Activated naive CD4-positive, alpha-beta T cell treated with anti-CD3 and anti-CD28 coated beads for 36 hours (primary cell): Measurements from ENCODE around the gene STK32B. TPM values are rescaled to one million over a fixed set of nuclear protein-coding genes. Genes with fewer than 3 reads are reported as not detected.

ENCODE experiments used
- CTCF ChIA-PET: fragments of 350-600 bp; sonication (Branson Sonifier 250); formaldehyde crosslinking; loops from one replicate; lab custom pipeline; 2021; ENCODE audit warnings: antibody characterized with exemption; lab: Charles Lee
- DNase-seq: peaks from one replicate; pipeline ENCODE4 v3.0.0-alpha.2; 2020
- H3K27ac Mint-ChIP-seq: one replicate; pipeline ENCODE4 v1.8.0; 2021; ENCODE audit warnings: mild to moderate bottlenecking, mixed read lengths
- H3K27me3 Mint-ChIP-seq: one replicate; pipeline ENCODE4 v1.8.0; 2021; ENCODE audit warnings: low read depth, mixed read lengths
- H3K36me3 Mint-ChIP-seq: one replicate; pipeline ENCODE4 v1.8.0; 2021; ENCODE audit warnings: low read depth, mixed read lengths
- H3K4me1 Mint-ChIP-seq: one replicate; pipeline ENCODE4 v1.8.0; 2021; ENCODE audit warnings: low read depth, mixed read lengths
- H3K4me3 Mint-ChIP-seq: one replicate; pipeline ENCODE4 v1.8.0; 2021; ENCODE audit warnings: mild to moderate bottlenecking, moderate library complexity, mixed read lengths
- H3K9me3 Mint-ChIP-seq: one replicate; pipeline ENCODE4 v1.8.0; 2021; ENCODE audit warnings: mixed read lengths
- intact Hi-C: fragments of 100-400 bp; cut with micrococcal nuclease; formaldehyde crosslinking; loops from one replicate; pipeline ENCODE4 v1.15.1; 2023
- total RNA-seq, 2 experiments: library from RNA; stranded (reverse); gene quantifications; one replicate each; pipeline ENCODE4 v1.2.3, GENCODE V29; 2021

Gene STK32B
- total RNA-seq, 2 experiments from 2014 or later: not detected

- H3K9me3 Mint-ChIP-seq: peaks cover 2% of the 10 kb centered on the region
- CTCF ChIA-PET: no interaction called here
- no peaks in the 10 kb centered on the region for H3K36me3 Mint-ChIP-seq
- H3K27ac Mint-ChIP-seq: no peak overlapping the region
- no peaks in the 10 kb centered on the region for H3K4me1 Mint-ChIP-seq
- H3K4me3 Mint-ChIP-seq: no peak overlapping the region
- no peak for DNase-seq
- intact Hi-C loops: no loop called here
- H3K27me3 Mint-ChIP-seq: no peaks in the 10 kb centered on the region
Measured at GRCh38 chr4:5206016-5206790, 154.9 kb downstream of the STK32B start.

GRCh38 chr4:5209862-5210261, 158.6 kb downstream of the STK32B start:
- Mint-ChIP-seq H3K9me3 (no peaks in the 10 kb centered on the region), H3K27ac (no peak overlapping the region), H3K27me3 (no peaks in the 10 kb centered on the region), H3K4me1 (no peaks in the 10 kb centered on the region), H3K4me3 (no peak overlapping the region), H3K36me3 (no peaks in the 10 kb centered on the region)
- CTCF ChIA-PET: no interaction called here
- intact Hi-C loops: no loop called here
- no peak for DNase-seq

GRCh38 chr4:5211282-5211839, 160.1 kb downstream of the STK32B start:
- Mint-ChIP-seq H3K27me3 (peaks cover 3% of the 10 kb centered on the region), H3K36me3 (no peaks in the 10 kb centered on the region), H3K27ac (no peak overlapping the region), H3K4me3 (no peak overlapping the region), H3K9me3 (no peaks in the 10 kb centered on the region), H3K4me1 (no peaks in the 10 kb centered on the region)
- intact Hi-C loops: no loop called here
- no peak for DNase-seq
- CTCF ChIA-PET: no interaction called here

GRCh38 chr4:5212255-5213013, 161.2 kb downstream of the STK32B start:
- Mint-ChIP-seq H3K9me3 (no peaks in the 10 kb centered on the region), H3K27ac (no peak overlapping the region), H3K4me3 (no peak overlapping the region), H3K4me1 (no peaks in the 10 kb centered on the region), H3K27me3 (peaks cover 3% of the 10 kb centered on the region), H3K36me3 (no peaks in the 10 kb centered on the region)
- DNase-seq: no peak
- intact Hi-C loops: no loop called here
- CTCF ChIA-PET: interaction anchor here (0.6 kb wide), 1 partner anchor 194 kb away, joined by 3 read pairs; no protein-coding TSS in a partner anchor

DNA sequence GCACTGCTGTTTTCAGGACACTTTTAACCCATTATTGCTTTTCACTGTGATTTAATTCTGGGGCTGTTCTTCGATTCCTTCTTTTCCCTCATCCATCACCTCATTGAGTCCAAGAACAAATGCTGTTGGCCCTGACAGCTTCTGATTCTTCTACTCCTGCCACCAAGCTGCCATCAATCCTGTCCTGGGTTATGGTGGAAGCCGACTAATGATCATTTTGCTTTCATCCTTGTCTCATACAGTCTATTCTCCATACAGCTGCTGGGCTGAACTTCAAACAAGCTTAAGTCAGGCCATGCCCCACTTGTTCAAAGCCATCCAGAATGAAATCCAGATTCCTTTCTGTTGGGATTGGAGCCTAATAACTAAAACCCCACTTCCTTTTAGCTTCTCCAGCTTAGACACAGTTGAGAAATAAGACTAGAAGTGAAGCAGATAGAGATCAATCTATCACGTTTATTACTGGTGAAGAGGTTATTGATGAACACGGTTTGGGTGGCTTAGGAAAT, 161.9 kb downstream of the STK32B start:
- CTCF ChIA-PET: no interaction called here
- intact Hi-C loops: no loop called here
- H3K27me3 Mint-ChIP-seq: peaks cover 3% of the 10 kb centered on the region

GRCh38 chr4:5215321-5215720, 164.0 kb downstream of the STK32B start:
- no peaks in the 10 kb centered on the region for H3K9me3 Mint-ChIP-seq
- intact Hi-C loops: no loop called here

More for the DNA sequence above, 161.9 kb downstream of the STK32B start:
- H3K4me3 Mint-ChIP-seq: no peak overlapping the region
- no peaks in the 10 kb centered on the region for H3K4me1 Mint-ChIP-seq
- DNase-seq: no peak
- H3K9me3 Mint-ChIP-seq: no peaks in the 10 kb centered on the region
- no peak overlapping the region for H3K27ac Mint-ChIP-seq
- H3K36me3 Mint-ChIP-seq: no peaks in the 10 kb centered on the region

DNA sequence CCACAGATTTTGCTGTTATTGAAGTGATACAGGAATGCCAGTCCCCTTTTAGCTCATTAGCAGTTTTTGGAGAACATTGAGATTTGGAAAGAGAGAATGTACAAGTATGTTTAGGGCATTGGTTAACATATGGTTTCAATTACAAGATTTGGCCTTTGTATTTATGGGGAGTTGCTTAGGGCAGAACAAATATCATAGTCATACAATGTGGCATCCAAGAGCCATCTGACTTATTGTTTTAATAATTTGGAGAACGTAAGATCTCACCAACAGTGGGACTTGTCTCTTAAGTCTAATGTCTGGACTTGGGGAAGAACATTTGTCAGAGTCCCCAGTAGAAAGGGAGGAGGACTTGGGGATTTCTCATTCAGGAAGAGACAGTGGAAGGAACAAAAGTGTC, 166.1 kb downstream of the STK32B start:
- CTCF ChIA-PET: no interaction called here
- H3K36me3 Mint-ChIP-seq: no peaks in the 10 kb centered on the region
- H3K4me3 Mint-ChIP-seq: no peak overlapping the region
- no peaks in the 10 kb centered on the region for H3K4me1 Mint-ChIP-seq
- H3K9me3 Mint-ChIP-seq: peaks cover 8% of the 10 kb centered on the region
- intact Hi-C loops: no loop called here
- DNase-seq: no peak
- H3K27ac Mint-ChIP-seq: no peak overlapping the region
- peaks cover 3% of the 10 kb centered on the region for H3K27me3 Mint-ChIP-seq

More at GRCh38 chr4:5215321-5215720, 164.0 kb downstream of the STK32B start:
- CTCF ChIA-PET: no interaction called here
- no peaks in the 10 kb centered on the region for H3K36me3 Mint-ChIP-seq
- no peak for DNase-seq
- H3K27ac Mint-ChIP-seq: no peak overlapping the region
- peaks cover 3% of the 10 kb centered on the region for H3K27me3 Mint-ChIP-seq
- H3K4me3 Mint-ChIP-seq: no peak overlapping the region
- H3K4me1 Mint-ChIP-seq: no peaks in the 10 kb centered on the region

DNA sequence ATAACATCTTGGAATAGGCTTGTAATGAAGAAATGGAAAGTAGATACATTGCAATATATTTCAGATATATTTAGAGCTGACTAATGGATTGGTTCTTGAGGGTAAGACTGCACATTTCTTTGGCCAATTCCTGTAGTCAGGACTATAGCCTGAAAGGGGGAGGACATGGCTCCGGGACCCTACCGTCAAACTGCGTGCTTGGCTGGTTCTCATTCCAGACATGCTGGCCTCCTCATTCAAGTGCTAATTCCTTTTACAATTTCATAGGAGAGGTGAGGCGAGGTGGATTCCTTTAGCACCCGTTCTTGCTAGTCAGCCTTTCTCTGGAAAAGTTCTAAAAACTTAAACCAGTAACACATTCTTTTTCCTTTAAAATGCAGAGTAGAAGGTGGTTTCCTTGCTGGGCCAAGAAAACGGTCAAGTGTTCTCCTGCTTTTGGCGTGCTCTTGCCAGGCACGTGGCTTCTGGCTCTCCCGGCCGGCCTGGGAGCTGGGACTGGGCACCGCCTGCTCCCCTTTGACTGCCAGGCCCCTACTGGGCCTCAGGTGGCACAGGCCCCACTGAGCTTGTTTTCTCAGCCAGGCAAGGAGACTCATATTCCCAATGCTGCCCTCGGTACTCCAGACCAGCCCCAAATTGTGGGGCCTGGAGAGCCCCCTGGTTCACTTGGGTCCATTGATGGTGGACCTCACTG, 167.2 kb downstream of the STK32B start:
- Mint-ChIP-seq H3K36me3 (no peaks in the 10 kb centered on the region), H3K9me3 (peaks cover 11% of the 10 kb centered on the region), H3K27me3 (peaks cover 3% of the 10 kb centered on the region), H3K4me3 (no peak overlapping the region), H3K4me1 (no peaks in the 10 kb centered on the region), H3K27ac (no peak overlapping the region)
- intact Hi-C loops: no loop called here
- CTCF ChIA-PET: no interaction called here
- DNase-seq: no peak

DNA sequence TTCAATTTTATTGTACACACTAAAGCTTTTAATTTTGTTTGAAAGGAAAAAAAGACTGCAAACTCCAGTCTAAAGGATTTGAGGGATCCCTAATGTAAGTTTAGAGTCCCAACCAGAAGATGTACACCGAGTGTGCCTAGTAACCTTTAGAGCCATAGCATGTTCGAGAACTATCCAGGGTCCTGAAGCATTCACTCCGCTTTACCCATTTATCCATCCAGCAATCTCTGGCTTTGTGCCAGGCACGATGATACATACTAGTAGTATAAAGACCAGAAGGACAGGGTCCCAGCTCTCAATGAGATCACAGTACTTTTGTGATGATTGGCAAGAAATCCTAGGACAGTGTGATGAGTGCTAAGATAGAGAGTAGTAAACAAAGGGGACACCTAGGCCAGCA, 168.7 kb downstream of the STK32B start:
- no peaks in the 10 kb centered on the region for H3K36me3 Mint-ChIP-seq
- CTCF ChIA-PET: no interaction called here
- H3K27me3 Mint-ChIP-seq: peaks cover 3% of the 10 kb centered on the region
- H3K4me3 Mint-ChIP-seq: no peak overlapping the region
- intact Hi-C loops: no loop called here
- H3K4me1 Mint-ChIP-seq: no peaks in the 10 kb centered on the region
- no peak overlapping the region for H3K27ac Mint-ChIP-seq
- H3K9me3 Mint-ChIP-seq: peaks cover 14% of the 10 kb centered on the region
- peak; percentile 8 for DNase-seq

DNA sequence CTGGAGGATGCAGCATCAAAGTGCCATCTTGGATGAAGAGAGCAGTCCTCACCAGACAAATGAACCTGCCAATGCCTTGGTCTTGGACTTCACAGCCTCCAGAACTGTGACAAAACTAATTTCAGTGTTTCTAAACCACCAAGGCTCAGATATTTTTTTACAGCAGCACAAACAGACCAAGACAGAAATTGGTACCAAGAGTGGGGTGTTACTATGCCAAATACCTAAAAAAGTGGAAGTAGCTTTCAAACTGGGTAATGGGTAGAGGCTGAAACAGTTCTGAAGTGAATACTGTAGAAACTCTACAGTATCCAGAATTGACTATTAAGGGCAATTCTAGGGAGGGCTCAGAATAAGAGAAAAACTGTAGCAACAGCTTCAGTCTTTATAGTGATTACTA, 170.8 kb downstream of the STK32B start:
- Mint-ChIP-seq H3K4me1 (no peaks in the 10 kb centered on the region), H3K27ac (no peak overlapping the region)
- CTCF ChIA-PET: no interaction called here

GRCh38 chr4:5222951-5223350, 171.7 kb downstream of the STK32B start:
- Mint-ChIP-seq H3K27me3 (no peaks in the 10 kb centered on the region), H3K9me3 (peaks cover 14% of the 10 kb centered on the region), H3K36me3 (no peaks in the 10 kb centered on the region), H3K27ac (no peak overlapping the region), H3K4me3 (no peak overlapping the region), H3K4me1 (no peaks in the 10 kb centered on the region)
- CTCF ChIA-PET: interaction anchor here (0.6 kb wide), 2 partner anchors 69 to 1282 kb away, joined by 3 to 5 read pairs; no protein-coding TSS in a partner anchor
- intact Hi-C loops: no loop called here
- no peak for DNase-seq

More for the DNA sequence above, 170.8 kb downstream of the STK32B start:
- no peaks in the 10 kb centered on the region for H3K36me3 Mint-ChIP-seq
- no peaks in the 10 kb centered on the region for H3K27me3 Mint-ChIP-seq
- H3K9me3 Mint-ChIP-seq: peaks cover 14% of the 10 kb centered on the region
- no peak overlapping the region for H3K4me3 Mint-ChIP-seq
- intact Hi-C loops: no loop called here
- no peak for DNase-seq

GRCh38 chr4:5224340-5224739, 173.1 kb downstream of the STK32B start:
- CTCF ChIA-PET: no interaction called here
- no peaks in the 10 kb centered on the region for H3K36me3 Mint-ChIP-seq
- no peaks in the 10 kb centered on the region for H3K27me3 Mint-ChIP-seq

More at GRCh38 chr4:5224340-5224739, 173.1 kb downstream of the STK32B start:
- H3K9me3 Mint-ChIP-seq: peaks cover 14% of the 10 kb centered on the region
- H3K4me3 Mint-ChIP-seq: no peak overlapping the region
- no peak for DNase-seq
- no peak overlapping the region for H3K27ac Mint-ChIP-seq
- no peaks in the 10 kb centered on the region for H3K4me1 Mint-ChIP-seq
- intact Hi-C loops: no loop called here
